ENCODE measurements around the gene KCNB1.
A peak's percentile ranks its signal among the peaks of the same experiment; 100 is the strongest.

Gene KCNB1

DNA sequence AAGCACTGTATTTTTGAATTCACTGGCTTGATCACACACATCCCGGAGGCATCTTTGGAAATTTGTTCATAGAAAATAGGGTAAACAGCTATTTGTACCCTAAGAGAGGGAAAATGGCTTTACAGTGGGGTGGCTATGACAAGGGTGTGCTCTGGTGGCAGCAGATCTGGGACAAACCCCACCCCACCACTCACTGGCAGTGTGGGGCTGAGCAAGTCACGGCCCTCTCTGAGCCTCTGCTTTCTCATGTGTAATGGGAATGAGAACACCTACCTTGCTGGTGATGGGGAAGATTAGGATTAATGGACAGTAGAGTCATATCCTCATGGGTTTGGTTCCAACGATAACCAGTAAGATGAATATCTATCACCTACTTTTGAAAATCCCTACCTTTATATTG, 78.0 kb downstream of the KCNB1 start:
- H3K27me3 Mint-ChIP-seq (ENCODE audit: low read depth), result peaks cover 15% of the 10 kb centered on the region
- H3K4me1 Mint-ChIP-seq, result peaks cover 11% of the 10 kb centered on the region
- H3K27ac Mint-ChIP-seq, result no peak overlapping the region
- H3K36me3 Mint-ChIP-seq (ENCODE audit: low read depth), result no peaks in the 10 kb centered on the region
- H3K4me3 Mint-ChIP-seq, result no peak overlapping the region
- no peaks in the 10 kb centered on the region for H3K9me3 Mint-ChIP-seq
- TF ChIP-seq, protein P1, sequence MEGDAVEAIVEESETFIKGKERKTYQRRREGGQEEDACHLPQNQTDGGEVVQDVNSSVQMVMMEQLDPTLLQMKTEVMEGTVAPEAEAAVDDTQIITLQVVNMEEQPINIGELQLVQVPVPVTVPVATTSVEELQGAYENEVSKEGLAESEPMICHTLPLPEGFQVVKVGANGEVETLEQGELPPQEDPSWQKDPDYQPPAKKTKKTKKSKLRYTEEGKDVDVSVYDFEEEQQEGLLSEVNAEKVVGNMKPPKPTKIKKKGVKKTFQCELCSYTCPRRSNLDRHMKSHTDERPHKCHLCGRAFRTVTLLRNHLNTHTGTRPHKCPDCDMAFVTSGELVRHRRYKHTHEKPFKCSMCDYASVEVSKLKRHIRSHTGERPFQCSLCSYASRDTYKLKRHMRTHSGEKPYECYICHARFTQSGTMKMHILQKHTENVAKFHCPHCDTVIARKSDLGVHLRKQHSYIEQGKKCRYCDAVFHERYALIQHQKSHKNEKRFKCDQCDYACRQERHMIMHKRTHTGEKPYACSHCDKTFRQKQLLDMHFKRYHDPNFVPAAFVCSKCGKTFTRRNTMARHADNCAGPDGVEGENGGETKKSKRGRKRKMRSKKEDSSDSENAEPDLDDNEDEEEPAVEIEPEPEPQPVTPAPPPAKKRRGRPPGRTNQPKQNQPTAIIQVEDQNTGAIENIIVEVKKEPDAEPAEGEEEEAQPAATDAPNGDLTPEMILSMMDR (IDR thresholded peaks at IDR 0.05; ENCODE audit: unreplicated experiment in 3 of 3), result no peak

DNA sequence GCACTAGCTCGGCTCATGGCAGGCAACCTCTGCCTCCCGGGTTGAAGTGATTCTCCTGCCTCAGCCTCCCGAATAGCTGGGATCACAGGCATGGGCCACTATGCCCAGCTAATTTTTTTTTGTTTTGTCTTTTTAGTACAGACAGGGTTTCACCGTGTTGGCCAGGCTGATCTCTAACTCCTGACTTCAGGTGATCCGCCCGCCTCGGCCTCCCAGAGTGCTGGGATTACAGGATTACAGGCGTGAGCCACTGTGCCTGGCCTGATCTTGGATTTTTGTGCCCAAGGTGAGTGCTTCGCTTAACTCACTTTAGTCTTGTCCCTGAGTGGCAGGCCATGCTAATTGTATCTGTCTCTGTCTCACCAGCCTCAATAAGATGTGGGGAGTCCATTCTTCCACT, 78.6 kb downstream of the KCNB1 start:
- Mint-ChIP-seq H3K4me3 (no peak overlapping the region), H3K9me3 (no peaks in the 10 kb centered on the region)

DNA sequence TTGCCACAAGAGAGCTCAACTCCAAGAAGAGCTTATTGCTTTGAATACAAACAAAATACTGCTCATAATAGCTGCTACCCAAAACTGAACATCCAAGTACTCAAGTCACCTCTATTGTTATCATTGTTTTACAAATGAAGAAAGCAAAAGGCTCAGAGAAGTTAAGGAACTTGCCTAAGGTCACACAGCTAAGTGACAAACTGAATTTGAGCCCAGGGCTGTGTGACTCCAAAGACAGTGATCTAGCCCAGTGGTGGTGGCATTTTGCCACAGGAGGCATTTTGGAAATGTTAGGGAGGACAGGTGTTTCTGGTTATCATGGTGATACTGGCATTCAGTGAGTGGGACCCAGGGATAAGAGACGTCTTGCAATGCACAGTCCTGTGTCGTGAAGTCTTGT, 79.5 kb downstream of the KCNB1 start:
- peaks cover 8% of the 10 kb centered on the region for H3K27me3 Mint-ChIP-seq (ENCODE audit: low read depth)
- no peak overlapping the region for H3K4me3 Mint-ChIP-seq
- H3K27ac Mint-ChIP-seq, result no peak overlapping the region
- H3K9me3 Mint-ChIP-seq, result no peaks in the 10 kb centered on the region
- TF ChIP-seq, protein P1 (IDR thresholded peaks at IDR 0.05; ENCODE audit: unreplicated experiment in 3 of 3), result no peak
- H3K36me3 Mint-ChIP-seq (ENCODE audit: low read depth), result no peaks in the 10 kb centered on the region
- peaks cover 11% of the 10 kb centered on the region for H3K4me1 Mint-ChIP-seq

More for the DNA sequence above, 78.6 kb downstream of the KCNB1 start:
- Mint-ChIP-seq H3K27me3 (ENCODE audit: low read depth) (peaks cover 11% of the 10 kb centered on the region), H3K4me1 (peaks cover 11% of the 10 kb centered on the region), H3K27ac (no peak overlapping the region), H3K36me3 (ENCODE audit: low read depth) (no peaks in the 10 kb centered on the region)
- TF ChIP-seq, protein P1 (IDR thresholded peaks at IDR 0.05; ENCODE audit: unreplicated experiment in 3 of 3), result no peak

DNA sequence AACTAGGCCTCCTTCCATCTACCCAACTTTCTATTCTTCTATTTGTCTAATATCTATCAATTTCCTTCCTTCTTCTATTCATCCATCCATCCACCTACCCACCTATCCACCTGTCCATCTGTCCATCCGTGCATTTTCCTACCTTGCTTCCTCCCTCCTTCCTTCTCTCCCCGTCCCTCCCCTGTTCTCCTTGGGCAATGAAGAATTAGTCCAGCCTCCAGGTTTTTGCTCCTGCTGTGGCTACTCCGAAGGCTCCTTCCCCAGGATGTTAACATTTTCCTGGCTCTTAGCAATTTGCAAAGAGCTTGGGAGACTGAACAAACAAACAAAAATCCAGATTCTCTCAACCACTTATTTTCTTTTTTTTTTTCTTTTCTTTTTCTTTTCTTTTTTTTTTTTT, 81.6 kb downstream of the KCNB1 start:
- peaks cover 11% of the 10 kb centered on the region for H3K4me1 Mint-ChIP-seq
- peak overlapping the region in 2 of 3 experiments; percentile 45 to 88 for H3K27ac Mint-ChIP-seq
- no peaks in the 10 kb centered on the region for H3K9me3 Mint-ChIP-seq
- H3K36me3 Mint-ChIP-seq (ENCODE audit: low read depth), result no peaks in the 10 kb centered on the region
- no peak overlapping the region for H3K4me3 Mint-ChIP-seq
- peaks cover 15% of the 10 kb centered on the region for H3K27me3 Mint-ChIP-seq (ENCODE audit: low read depth)
- TF ChIP-seq, protein P1 (IDR thresholded peaks at IDR 0.05; ENCODE audit: unreplicated experiment in 3 of 3), result no peak

DNA sequence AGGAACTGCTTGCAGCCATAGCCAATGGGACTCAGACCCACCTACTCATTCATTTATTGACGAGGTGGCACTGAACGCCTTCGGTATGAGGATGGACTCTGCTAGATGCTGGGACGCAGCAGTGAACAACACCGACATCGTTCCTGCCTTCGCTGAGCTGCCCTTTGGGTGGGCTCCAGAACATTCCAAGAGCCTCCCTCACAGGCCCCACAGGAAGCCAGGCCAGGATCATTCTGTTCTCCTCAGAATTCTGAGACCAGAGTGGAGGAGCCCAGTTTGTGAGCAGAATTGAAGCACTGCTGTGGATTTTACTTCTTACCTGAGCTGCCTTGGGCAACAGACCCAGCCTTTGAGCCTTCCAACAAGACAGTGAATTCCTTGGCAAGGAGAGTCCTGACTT, 82.1 kb downstream of the KCNB1 start:
- Mint-ChIP-seq H3K36me3 (ENCODE audit: low read depth) (no peaks in the 10 kb centered on the region), H3K4me3 (no peak overlapping the region), H3K4me1 (peaks cover 13% of the 10 kb centered on the region), H3K27ac (peak overlapping the region in 2 of 3 experiments; percentile 45 to 88), H3K9me3 (no peaks in the 10 kb centered on the region), H3K27me3 (ENCODE audit: low read depth) (peaks cover 13% of the 10 kb centered on the region)
- TF ChIP-seq, protein P1 (IDR thresholded peaks at IDR 0.05; ENCODE audit: unreplicated experiment in 3 of 3), result no peak

DNA sequence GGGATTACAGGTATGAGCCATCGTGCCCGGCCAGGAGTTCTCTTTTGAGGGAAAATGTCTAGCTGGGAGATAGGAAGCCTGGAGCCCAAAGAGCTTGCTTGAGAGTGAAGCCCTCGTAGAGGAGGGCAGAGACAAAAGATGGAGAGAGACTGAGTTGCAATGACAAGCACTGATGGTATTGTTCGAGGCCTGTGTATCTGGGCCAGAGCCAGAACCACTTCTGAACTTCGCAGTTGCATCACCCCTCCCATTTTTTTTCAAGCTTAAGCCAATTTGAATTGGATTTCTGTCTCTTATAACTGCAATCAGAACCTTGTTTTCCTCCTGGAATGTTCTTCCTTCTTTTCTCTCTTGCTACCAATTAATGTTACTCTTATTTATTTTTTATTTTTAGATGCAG, 83.1 kb downstream of the KCNB1 start:
- Mint-ChIP-seq H3K27me3 (ENCODE audit: low read depth) (peaks cover 11% of the 10 kb centered on the region), H3K36me3 (ENCODE audit: low read depth) (no peaks in the 10 kb centered on the region), H3K4me1 (peaks cover 22% of the 10 kb centered on the region), H3K4me3 (no peak overlapping the region), H3K27ac (no peak overlapping the region), H3K9me3 (no peaks in the 10 kb centered on the region)
- TF ChIP-seq, protein P1 (IDR thresholded peaks at IDR 0.05; ENCODE audit: unreplicated experiment in 3 of 3), result no peak

Data from nephron (organoid).